ENCODE data around the gene SLC25A30. TPM values are rescaled to one million over a fixed set of nuclear protein-coding genes. Genes with fewer than 3 reads are reported as not detected.
"Not testable (repeated sequence)": the region's sequence is repeated elsewhere in the genome, so short reads cannot be mapped to it uniquely, and the experiment has no call there.

Gene SLC25A30
- total and polyA plus RNA-seq, 2 donors, result 9.0 to 11.9 TPM

- Histone ChIP-seq H3K36me3 (ENCODE audit: insufficient read depth) (no peaks in the 10 kb centered on the region), H3K4me3 (ENCODE audit: low read depth, low read length) (no peak overlapping the region), H3K4me1 (ENCODE audit: insufficient read depth) (no peaks in the 10 kb centered on the region), H3K27ac (ENCODE audit: low read depth) (no peak overlapping the region)
- no peak for DNase-seq (ENCODE audit: extremely low spot score)
- 70% methylated on average over 5 of the region's 5 CpGs for WGBS
Observed at GRCh38 chr13:45392811-45393210, 25.4 kb downstream of the SLC25A30 start.

- Histone ChIP-seq H3K27ac (ENCODE audit: low read depth) (no peak overlapping the region), H3K4me1 (ENCODE audit: insufficient read depth) (no peaks in the 10 kb centered on the region), H3K36me3 (ENCODE audit: insufficient read depth) (no peaks in the 10 kb centered on the region), H3K4me3 (ENCODE audit: low read depth, low read length) (no peak overlapping the region)
- 93% methylated on average over 6 of the region's 6 CpGs for WGBS
- no peak for DNase-seq (ENCODE audit: extremely low spot score)
Observed at GRCh38 chr13:45391926-45392325, 26.2 kb downstream of the SLC25A30 start.

GRCh38 chr13:45391128-45391527 is 27.0 kb downstream of the SLC25A30 start:
- not testable (repeated sequence) for DNase-seq (ENCODE audit: extremely low spot score); H3K27ac ChIP-seq (ENCODE audit: low read depth); H3K4me3 ChIP-seq (ENCODE audit: low read depth, low read length); H3K4me1 ChIP-seq (ENCODE audit: insufficient read depth); H3K36me3 ChIP-seq (ENCODE audit: insufficient read depth)
- whole genome bisulfite sequencing, result 90% methylated on average over 34 of the region's 37 CpGs

- not testable (repeated sequence) for H3K36me3 ChIP-seq (ENCODE audit: insufficient read depth); H3K4me1 ChIP-seq (ENCODE audit: insufficient read depth); H3K4me3 ChIP-seq (ENCODE audit: low read depth, low read length); H3K27ac ChIP-seq (ENCODE audit: low read depth); DNase-seq (ENCODE audit: extremely low spot score)
- WGBS, result 96% methylated on average over 8 of the region's 9 CpGs
Observed at GRCh38 chr13:45390348-45390747, 27.8 kb downstream of the SLC25A30 start.

GRCh38 chr13:45388664-45389063 is 29.5 kb downstream of the SLC25A30 start:
- Histone ChIP-seq H3K4me3 (ENCODE audit: low read depth, low read length) (no peak overlapping the region), H3K36me3 (ENCODE audit: insufficient read depth) (no peaks in the 10 kb centered on the region), H3K4me1 (ENCODE audit: insufficient read depth) (no peaks in the 10 kb centered on the region), H3K27ac (ENCODE audit: low read depth) (no peak overlapping the region)
- no peak for DNase-seq (ENCODE audit: extremely low spot score)
- 92% methylated on average over 4 of the region's 4 CpGs for WGBS

GRCh38 chr13:45386892-45387575 is 31.1 kb downstream of the SLC25A30 start:
- H3K4me3 ChIP-seq (ENCODE audit: low read depth, low read length); H3K27ac ChIP-seq (ENCODE audit: low read depth); H3K36me3 ChIP-seq (ENCODE audit: insufficient read depth); DNase-seq (ENCODE audit: extremely low spot score); H3K4me1 ChIP-seq (ENCODE audit: insufficient read depth): not testable (repeated sequence)
- 91% methylated on average over 17 of the region's 17 CpGs for WGBS

- WGBS, result 90% methylated on average over 5 of the region's 5 CpGs
- DNase-seq (ENCODE audit: extremely low spot score), result no peak
Observed at GRCh38 chr13:45385907-45386553, 32.1 kb downstream of the SLC25A30 start.

GRCh38 chr13:45385320-45385719 is 32.9 kb downstream of the SLC25A30 start:
- WGBS, result 97% methylated on average over 5 of the region's 5 CpGs
- DNase-seq (ENCODE audit: extremely low spot score), result no peak
- no peaks in the 10 kb centered on the region for H3K36me3 ChIP-seq (ENCODE audit: insufficient read depth)
- H3K4me1 ChIP-seq (ENCODE audit: insufficient read depth), result no peaks in the 10 kb centered on the region
- H3K27ac ChIP-seq (ENCODE audit: low read depth), result no peak overlapping the region
- no peak overlapping the region for H3K4me3 ChIP-seq (ENCODE audit: low read depth, low read length)

More at GRCh38 chr13:45385907-45386553, 32.1 kb downstream of the SLC25A30 start:
- Histone ChIP-seq H3K4me1 (ENCODE audit: insufficient read depth) (no peaks in the 10 kb centered on the region), H3K36me3 (ENCODE audit: insufficient read depth) (no peaks in the 10 kb centered on the region), H3K27ac (ENCODE audit: low read depth) (no peak overlapping the region), H3K4me3 (ENCODE audit: low read depth, low read length) (no peak overlapping the region)

GRCh38 chr13:45384474-45385174 is 33.5 kb downstream of the SLC25A30 start:
- no peak for DNase-seq (ENCODE audit: extremely low spot score)
- Histone ChIP-seq H3K27ac (ENCODE audit: low read depth) (no peak overlapping the region), H3K4me1 (ENCODE audit: insufficient read depth) (no peaks in the 10 kb centered on the region), H3K36me3 (ENCODE audit: insufficient read depth) (no peaks in the 10 kb centered on the region), H3K4me3 (ENCODE audit: low read depth, low read length) (no peak overlapping the region)
- 80% methylated on average over 4 of the region's 4 CpGs for WGBS

- H3K4me1 ChIP-seq (ENCODE audit: insufficient read depth); DNase-seq (ENCODE audit: extremely low spot score); H3K4me3 ChIP-seq (ENCODE audit: low read depth, low read length); H3K36me3 ChIP-seq (ENCODE audit: insufficient read depth); H3K27ac ChIP-seq (ENCODE audit: low read depth): not testable (repeated sequence)
- 82% methylated on average over 8 of the region's 8 CpGs for WGBS
Observed at GRCh38 chr13:45382739-45383138, 35.4 kb downstream of the SLC25A30 start.

GRCh38 chr13:45381196-45381595 is 37.0 kb downstream of the SLC25A30 start:
- Histone ChIP-seq H3K27ac (ENCODE audit: low read depth) (no peak overlapping the region), H3K4me3 (ENCODE audit: low read depth, low read length) (no peak overlapping the region)
- DNase-seq (ENCODE audit: extremely low spot score), result no peak

GRCh38 chr13:45380708-45381107 is 37.5 kb downstream of the SLC25A30 start:
- 77% methylated on average over 6 of the region's 8 CpGs for WGBS
- DNase-seq (ENCODE audit: extremely low spot score); H3K36me3 ChIP-seq (ENCODE audit: insufficient read depth); H3K27ac ChIP-seq (ENCODE audit: low read depth); H3K4me3 ChIP-seq (ENCODE audit: low read depth, low read length); H3K4me1 ChIP-seq (ENCODE audit: insufficient read depth): not testable (repeated sequence)

More at GRCh38 chr13:45381196-45381595, 37.0 kb downstream of the SLC25A30 start:
- H3K36me3 ChIP-seq (ENCODE audit: insufficient read depth), result no peaks in the 10 kb centered on the region
- no peaks in the 10 kb centered on the region for H3K4me1 ChIP-seq (ENCODE audit: insufficient read depth)
- 85% methylated on average over 12 of the region's 12 CpGs for WGBS

- not testable (repeated sequence) for DNase-seq (ENCODE audit: extremely low spot score); H3K4me3 ChIP-seq (ENCODE audit: low read depth, low read length); H3K36me3 ChIP-seq (ENCODE audit: insufficient read depth); H3K27ac ChIP-seq (ENCODE audit: low read depth); H3K4me1 ChIP-seq (ENCODE audit: insufficient read depth)
- 88% methylated on average over 7 of the region's 10 CpGs for WGBS
Observed at GRCh38 chr13:45379516-45379915, 38.7 kb downstream of the SLC25A30 start.

GRCh38 chr13:45378786-45379185 is 39.4 kb downstream of the SLC25A30 start:
- not testable (repeated sequence) for H3K4me3 ChIP-seq (ENCODE audit: low read depth, low read length); H3K4me1 ChIP-seq (ENCODE audit: insufficient read depth); H3K27ac ChIP-seq (ENCODE audit: low read depth); DNase-seq (ENCODE audit: extremely low spot score); H3K36me3 ChIP-seq (ENCODE audit: insufficient read depth)
- WGBS, result 84% methylated on average over 8 of the region's 8 CpGs
